ENCODE results near the gene MRPL22. TPM values are rescaled to one million over a fixed set of nuclear protein-coding genes. Genes with fewer than 3 reads are reported as not detected.
"Not testable (repeated sequence)": the region's sequence is repeated elsewhere in the genome, so short reads cannot be mapped to it uniquely, and the experiment has no call there.

MRPL22 gene
- total RNA-seq, 8 experiments from 2014 or later: 31.6 to 65.5 (median 45.4) TPM

DNA sequence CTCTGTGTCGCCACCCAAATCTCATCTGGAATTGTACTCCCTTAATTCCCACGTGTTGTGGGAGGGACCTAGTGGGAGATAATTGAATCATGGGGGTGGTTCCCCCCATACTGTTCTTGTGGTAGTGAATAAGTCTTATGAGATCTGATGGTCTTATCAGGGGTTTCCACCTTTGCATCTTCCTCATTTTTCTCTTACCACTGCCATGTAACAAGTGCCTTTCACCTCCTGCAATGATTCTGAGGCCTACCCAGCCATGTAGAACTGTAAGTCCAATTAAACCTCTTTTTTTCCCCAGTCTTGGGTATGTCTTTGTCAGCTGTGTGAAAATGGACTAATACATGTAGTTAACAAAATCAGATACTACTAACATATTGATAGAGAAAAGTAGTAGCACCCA lies 37.4 kb downstream of the MRPL22 start:
- H3K27ac ChIP-seq; H3K4me3 ChIP-seq; ATAC-seq (replicated peaks in 6 of 8); in situ Hi-C loops (cut with MboI; ENCODE audit: low pct_unique_long_range_greater_than_20kb in 2 of 9, low sequenced_read_pairs in 9 of 9, unreplicated experiment in 9 of 9): not testable (repeated sequence)
- H3K4me1 ChIP-seq (replicated peaks in 1 of 2): peaks cover 5 to 14% of the 10 kb centered on the region in 2 donors
- 81 to 100% (median 97%) methylated on average over 1 to 2 of the region's 2 CpGs; no CpG with 5 or more reads in 4 of the 10 experiments for WGBS, 10 experiments

DNA sequence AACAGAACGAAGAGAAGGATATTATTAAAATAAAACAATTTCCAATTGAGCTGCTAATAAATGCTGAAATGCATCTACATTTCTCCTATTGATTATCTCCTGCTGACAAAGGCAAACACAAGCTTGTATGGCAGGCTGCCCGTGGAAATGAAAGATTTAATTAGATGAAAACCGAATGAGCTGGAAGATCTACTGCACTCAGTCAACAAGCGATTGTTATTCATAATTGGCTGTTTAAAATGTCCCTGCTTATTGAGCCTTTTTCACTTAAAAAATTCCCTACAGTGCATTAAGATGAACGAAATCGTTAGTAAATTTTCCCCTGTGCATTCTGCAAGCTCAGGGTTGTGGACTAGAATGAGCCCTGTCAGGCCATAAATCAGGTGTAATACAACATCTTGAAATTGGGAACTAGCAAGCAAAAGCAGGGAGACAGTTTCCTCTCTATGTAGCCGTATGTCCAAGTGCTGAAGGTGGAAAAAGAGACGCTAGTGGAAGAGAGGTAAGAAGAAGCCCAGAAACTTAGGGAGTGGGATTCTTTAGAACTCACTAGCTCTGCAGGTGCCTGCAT lies 44.2 kb downstream of the MRPL22 start:
- 40 to 59% (median 53%) methylated on average over 3 to 8 of the region's 8 CpGs for WGBS, 10 experiments

DNA sequence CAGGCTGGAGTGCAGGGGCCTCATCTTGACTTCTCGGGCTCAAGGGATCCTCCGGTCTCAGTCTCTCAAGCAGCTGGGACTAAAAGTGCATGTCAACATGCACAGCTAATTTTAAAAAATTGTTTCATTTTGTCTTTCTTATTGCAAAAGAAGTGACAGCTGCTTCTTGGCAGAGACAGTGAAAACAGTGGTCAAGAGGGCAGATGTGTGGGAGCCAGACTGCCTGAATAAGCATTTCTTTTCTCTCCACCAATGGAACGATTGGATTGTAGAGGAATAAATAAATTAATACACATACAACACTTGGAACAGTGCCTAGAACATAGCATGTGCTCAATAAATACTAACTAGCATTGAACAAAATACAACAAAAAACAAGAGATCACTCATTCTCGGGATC lies 45.3 kb downstream of the MRPL22 start:
- Histone ChIP-seq H3K27ac (no peak overlapping the region), H3K4me3 (no peak overlapping the region), H3K4me1 (replicated peaks in 1 of 2) (peaks cover 0 to 8% of the 10 kb centered on the region in 2 donors)
- WGBS, 10 experiments: 50 to 100% (median 75%) methylated on average over 1 to 4 of the region's 4 CpGs; no CpG with 5 or more reads in 2 of the 10 experiments
- ATAC-seq (replicated peaks in 6 of 8): no peak
- in situ Hi-C loops (cut with MboI; ENCODE audit: low pct_unique_long_range_greater_than_20kb in 2 of 9, low sequenced_read_pairs in 9 of 9, unreplicated experiment in 9 of 9): no loop called here

More for the DNA sequence above, 44.2 kb downstream of the MRPL22 start:
- in situ Hi-C loops (cut with MboI; ENCODE audit: low pct_unique_long_range_greater_than_20kb in 2 of 9, low sequenced_read_pairs in 9 of 9, unreplicated experiment in 9 of 9): no loop called here
- Histone ChIP-seq H3K4me3 (no peak overlapping the region), H3K4me1 (replicated peaks in 1 of 2) (peaks cover 0 to 17% of the 10 kb centered on the region in 2 donors), H3K27ac (no peak overlapping the region)
- ATAC-seq (replicated peaks in 6 of 8): peak in 5 of 8 experiments; percentile 58 to 76 (median 73)

DNA sequence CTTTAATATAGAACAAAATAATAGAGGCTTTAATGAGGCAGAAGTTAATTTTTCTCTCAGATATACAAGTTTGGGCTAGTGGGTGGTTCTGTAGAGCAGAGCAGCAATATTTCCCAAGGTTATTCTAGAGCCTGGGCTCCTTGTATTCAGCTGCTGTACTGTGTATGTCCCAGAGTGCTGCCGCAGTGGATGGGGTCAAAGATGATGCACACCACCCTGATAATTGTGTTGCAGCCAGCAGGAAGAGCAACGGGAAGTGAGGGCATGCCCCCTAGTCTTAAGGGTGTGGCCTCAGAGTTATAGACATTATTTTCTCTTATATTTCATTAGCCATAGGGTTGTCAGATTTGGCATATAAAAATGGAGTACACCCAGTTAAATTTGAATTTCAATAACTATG lies 48.8 kb downstream of the MRPL22 start:
- Histone ChIP-seq H3K4me3 (no peak overlapping the region), H3K4me1 (replicated peaks in 1 of 2) (peaks cover 0 to 4% of the 10 kb centered on the region in 2 donors), H3K27ac (no peak overlapping the region)
- peak in 2 of 8 experiments; percentile 21 to 56 for ATAC-seq (replicated peaks in 6 of 8)
- 0 to 71% (median 46%) methylated on average over 1 to 2 of the region's 2 CpGs; no CpG with 5 or more reads in 6 of the 10 experiments for WGBS, 10 experiments
- in situ Hi-C loops (cut with MboI; ENCODE audit: low pct_unique_long_range_greater_than_20kb in 2 of 9, low sequenced_read_pairs in 9 of 9, unreplicated experiment in 9 of 9): no loop called here

DNA sequence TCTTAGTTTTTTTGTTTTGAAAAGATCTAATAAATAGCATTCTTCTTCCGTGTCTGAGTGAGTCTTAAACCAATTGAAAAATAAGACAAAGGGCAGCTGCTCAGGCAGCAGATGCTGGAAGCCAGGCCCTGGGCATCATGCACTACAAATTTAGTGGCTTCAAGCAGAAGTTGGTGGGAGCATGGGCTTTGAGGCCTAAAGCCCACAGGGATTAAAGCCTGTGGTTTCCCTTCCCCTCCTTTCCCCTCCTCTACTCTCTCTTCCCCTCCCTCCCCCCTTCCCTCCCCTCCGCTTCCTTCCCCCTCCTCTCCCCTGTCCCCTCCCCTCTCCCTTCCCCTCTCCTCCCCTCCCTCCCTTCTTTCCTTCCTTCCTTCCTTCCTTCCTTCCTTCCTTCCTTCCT lies 52.6 kb downstream of the MRPL22 start:
- Histone ChIP-seq H3K4me1 (replicated peaks in 1 of 2) (no peaks in the 10 kb centered on the region), H3K27ac (no peak overlapping the region), H3K4me3 (no peak overlapping the region)
- no peak for ATAC-seq (replicated peaks in 6 of 8)
- 40 to 71% methylated on average over 1 of the region's 2 CpGs; no CpG with 5 or more reads in 8 of the 10 experiments for WGBS, 10 experiments
- in situ Hi-C loops (cut with MboI; ENCODE audit: low pct_unique_long_range_greater_than_20kb in 2 of 9, low sequenced_read_pairs in 9 of 9, unreplicated experiment in 9 of 9): no loop called here

DNA sequence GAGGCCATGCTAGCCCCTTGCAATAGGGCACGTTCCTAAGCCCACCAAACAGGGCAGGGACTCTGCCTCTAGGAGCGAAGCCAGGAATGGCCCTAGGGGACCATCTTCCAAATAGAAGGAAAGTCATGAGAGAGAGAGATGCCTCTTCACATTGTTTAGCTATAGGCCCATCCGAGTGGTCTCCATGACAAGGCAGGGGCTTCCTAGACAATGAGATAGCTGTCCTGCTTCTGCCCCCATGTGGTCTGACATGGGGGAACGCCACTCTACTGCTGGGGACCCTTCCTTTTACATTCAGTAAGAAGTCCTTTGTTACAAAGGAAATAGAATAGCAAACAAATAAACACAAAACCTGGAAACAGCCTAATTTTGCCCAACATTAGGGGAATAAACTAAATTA lies 54.8 kb downstream of the MRPL22 start:
- Histone ChIP-seq H3K27ac (no peak overlapping the region), H3K4me1 (replicated peaks in 1 of 2) (no peaks in the 10 kb centered on the region), H3K4me3 (no peak overlapping the region)
- peak in 1 of 8 experiments; percentile 25 for ATAC-seq (replicated peaks in 6 of 8)
- in situ Hi-C loops (cut with MboI; ENCODE audit: low pct_unique_long_range_greater_than_20kb in 2 of 9, low sequenced_read_pairs in 9 of 9, unreplicated experiment in 9 of 9): no loop called here
- 10 to 80% (median 50%) methylated on average over 1 to 4 of the region's 4 CpGs; no CpG with 5 or more reads in 4 of the 10 experiments for WGBS, 10 experiments

DNA sequence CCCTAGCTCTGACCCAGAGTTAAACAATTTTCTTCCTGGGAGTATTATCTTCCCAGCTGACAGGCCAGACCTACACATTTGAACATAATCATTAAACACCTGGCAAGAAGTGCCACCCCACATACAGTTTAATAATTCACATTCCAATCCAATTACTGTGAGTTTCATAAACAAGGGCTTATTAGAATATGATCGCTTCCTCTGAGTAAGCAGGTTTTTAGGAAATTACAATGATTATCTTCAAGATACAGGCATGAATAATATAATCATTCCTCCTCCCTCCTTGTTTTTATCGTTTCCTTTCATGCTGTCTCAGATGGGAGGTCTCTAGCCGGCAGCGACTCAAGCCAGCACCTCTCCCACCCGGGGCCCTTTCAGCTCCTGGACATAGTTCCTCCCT lies 56.9 kb downstream of the MRPL22 start:
- H3K27ac ChIP-seq: no peak overlapping the region
- no peaks in the 10 kb centered on the region for H3K4me1 ChIP-seq (replicated peaks in 1 of 2)
- ATAC-seq (replicated peaks in 6 of 8): peak in 2 of 8 experiments; percentile 66 to 81
- in situ Hi-C loops (cut with MboI; ENCODE audit: low pct_unique_long_range_greater_than_20kb in 2 of 9, low sequenced_read_pairs in 9 of 9, unreplicated experiment in 9 of 9): no loop called here
- no peak overlapping the region for H3K4me3 ChIP-seq
- 15 to 100% (median 83%) methylated on average over 1 to 5 of the region's 5 CpGs; no CpG with 5 or more reads in 3 of the 10 experiments for WGBS, 10 experiments

DNA sequence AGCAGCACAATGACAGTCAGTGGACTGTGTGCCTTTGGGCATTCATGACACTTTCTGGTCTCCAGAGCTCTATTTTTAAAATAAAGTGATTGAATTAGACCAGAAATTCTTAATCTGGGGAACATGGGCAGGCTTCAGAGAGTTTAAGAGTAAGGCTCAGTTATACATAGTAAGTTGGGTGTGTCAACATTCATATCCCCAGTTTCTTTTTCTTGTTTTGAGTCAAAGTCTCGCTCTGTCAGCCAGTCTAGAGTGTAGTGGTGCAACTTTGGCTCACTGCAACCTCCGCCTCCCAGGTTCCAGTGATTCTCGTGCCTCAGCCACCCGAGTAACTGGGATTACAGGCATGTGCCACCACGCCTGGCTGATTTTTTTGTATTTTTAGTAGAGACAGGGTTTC lies 59.0 kb downstream of the MRPL22 start:
- peak in 2 of 8 experiments; percentile 32 to 48 for ATAC-seq (replicated peaks in 6 of 8)
- H3K4me3 ChIP-seq: no peak overlapping the region
- in situ Hi-C loops (cut with MboI; ENCODE audit: low pct_unique_long_range_greater_than_20kb in 2 of 9, low sequenced_read_pairs in 9 of 9, unreplicated experiment in 9 of 9): no loop called here
- no peak overlapping the region for H3K27ac ChIP-seq
- WGBS, 10 experiments: 56 to 100% (median 84%) methylated on average over 1 to 5 of the region's 5 CpGs; no CpG with 5 or more reads in 2 of the 10 experiments
- no peaks in the 10 kb centered on the region for H3K4me1 ChIP-seq (replicated peaks in 1 of 2)

DNA sequence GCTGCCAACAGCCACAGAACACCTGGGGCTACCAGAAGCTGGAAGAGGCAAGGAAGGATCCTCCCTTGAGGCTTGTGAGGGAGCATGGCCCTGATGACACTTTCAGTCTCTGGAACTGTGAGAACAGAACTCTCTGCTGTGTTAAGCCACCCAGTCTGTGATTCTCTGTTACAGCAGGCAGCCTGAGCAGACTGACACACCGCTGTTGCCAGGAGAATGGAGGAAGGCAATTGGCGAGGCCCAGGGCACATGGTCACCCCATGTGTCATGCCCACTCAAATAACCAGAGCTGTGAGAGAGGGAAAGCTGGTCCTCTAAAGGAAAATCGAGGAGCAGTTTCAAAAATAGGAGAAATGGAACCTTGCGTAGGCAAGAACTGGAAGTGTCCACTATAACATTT lies 60.6 kb downstream of the MRPL22 start:
- Histone ChIP-seq H3K4me3 (no peak overlapping the region), H3K4me1 (replicated peaks in 1 of 2) (no peaks in the 10 kb centered on the region), H3K27ac (no peak overlapping the region)
- no peak for ATAC-seq (replicated peaks in 6 of 8)
- in situ Hi-C loops (cut with MboI; ENCODE audit: low pct_unique_long_range_greater_than_20kb in 2 of 9, low sequenced_read_pairs in 9 of 9, unreplicated experiment in 9 of 9): no loop called here
- 20 to 100% (median 73%) methylated on average over 1 to 4 of the region's 4 CpGs; no CpG with 5 or more reads in 5 of the 10 experiments for WGBS, 10 experiments

DNA sequence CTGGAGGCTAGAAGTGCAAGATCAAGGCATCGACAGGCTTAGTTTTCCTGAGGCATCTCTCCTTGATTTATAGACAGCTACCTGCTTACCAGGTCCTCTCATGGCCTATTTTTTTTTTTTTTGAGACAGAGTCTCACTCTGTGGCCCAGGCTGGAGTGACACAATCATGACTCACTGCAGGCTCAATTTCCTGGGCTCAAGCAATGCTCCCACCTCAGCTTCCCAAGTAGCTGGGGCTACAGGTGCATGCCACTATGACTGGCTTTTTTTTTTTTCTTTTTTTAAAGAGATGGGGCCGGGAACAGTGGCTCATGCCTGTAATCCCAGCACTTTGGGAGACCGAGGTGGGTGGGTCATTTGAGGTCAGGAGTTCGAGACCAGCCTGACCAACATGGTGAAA lies 61.8 kb downstream of the MRPL22 start:
- H3K4me3 ChIP-seq; in situ Hi-C loops (cut with MboI; ENCODE audit: low pct_unique_long_range_greater_than_20kb in 2 of 9, low sequenced_read_pairs in 9 of 9, unreplicated experiment in 9 of 9); ATAC-seq (replicated peaks in 6 of 8); H3K27ac ChIP-seq; H3K4me1 ChIP-seq (replicated peaks in 1 of 2): not testable (repeated sequence)
- WGBS, 10 experiments: 21 to 91% (median 75%) methylated on average over 1 to 4 of the region's 4 CpGs; no CpG with 5 or more reads in 5 of the 10 experiments

DNA sequence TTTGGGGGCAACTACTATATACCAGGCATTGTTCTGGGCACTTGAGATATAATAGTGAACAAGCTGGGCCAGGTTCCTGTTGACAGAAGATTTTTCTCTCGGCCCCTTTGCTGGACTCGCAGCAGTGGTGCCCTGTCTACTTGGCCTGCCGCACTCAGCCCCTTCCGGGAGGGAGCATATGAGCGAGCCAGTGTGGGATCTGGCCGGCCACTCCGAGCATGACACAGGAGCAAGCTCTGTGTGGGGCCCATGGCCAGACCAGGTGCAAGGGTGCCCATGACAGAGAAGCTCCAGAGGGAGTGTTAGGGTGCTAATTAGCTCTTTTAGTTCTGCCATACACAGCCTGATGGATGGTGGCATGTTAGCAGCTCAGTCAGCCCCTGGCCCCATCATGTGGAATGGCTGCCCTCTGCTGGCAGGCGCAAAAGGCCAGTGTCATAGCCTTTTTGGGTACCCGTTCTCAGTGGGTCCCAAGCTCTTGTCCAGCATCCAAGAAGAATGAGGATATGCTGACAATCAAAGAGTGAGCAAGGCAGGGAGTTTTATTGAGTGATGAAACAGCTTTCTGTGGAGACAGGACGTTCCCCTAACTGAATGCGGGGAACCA lies 63.4 kb downstream of the MRPL22 start:
- Histone ChIP-seq H3K4me3 (no peak overlapping the region), H3K4me1 (replicated peaks in 1 of 2) (no peaks in the 10 kb centered on the region), H3K27ac (no peak overlapping the region)
- peak in 3 of 8 experiments; percentile 43 to 85 (median 46) for ATAC-seq (replicated peaks in 6 of 8)
- in situ Hi-C loops (cut with MboI; ENCODE audit: low pct_unique_long_range_greater_than_20kb in 2 of 9, low sequenced_read_pairs in 9 of 9, unreplicated experiment in 9 of 9): no loop called here
- WGBS, 10 experiments: 23 to 80% (median 59%) methylated on average over 2 to 8 of the region's 11 CpGs; no CpG with 5 or more reads in 2 of the 10 experiments

DNA sequence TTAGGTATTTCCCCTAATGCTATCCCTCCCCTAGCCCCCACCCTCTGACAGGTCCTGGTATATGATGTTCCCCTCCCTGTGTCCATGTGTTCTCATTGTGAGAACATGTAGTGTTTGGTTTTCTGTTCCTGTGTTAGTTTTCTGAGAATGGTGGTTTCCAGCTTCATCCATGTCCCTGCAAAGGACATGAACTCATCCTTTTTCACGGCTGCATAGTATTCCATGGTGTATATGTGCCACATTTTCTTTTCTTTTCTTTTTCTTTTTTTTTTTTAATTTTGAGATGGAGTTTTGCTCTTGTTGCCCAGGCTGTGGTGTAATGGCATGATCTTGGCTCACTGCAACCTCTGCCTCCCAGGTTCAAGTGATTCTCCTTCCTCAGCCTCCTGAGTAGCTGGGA lies 65.4 kb downstream of the MRPL22 start:
- in situ Hi-C loops (cut with MboI; ENCODE audit: low pct_unique_long_range_greater_than_20kb in 2 of 9, low sequenced_read_pairs in 9 of 9, unreplicated experiment in 9 of 9); H3K4me1 ChIP-seq (replicated peaks in 1 of 2); H3K27ac ChIP-seq; ATAC-seq (replicated peaks in 6 of 8); H3K4me3 ChIP-seq: not testable (repeated sequence)
- 0 to 75% (median 67%) methylated on average over 1 of the region's 1 CpG; no CpG with 5 or more reads in 5 of the 10 experiments for WGBS, 10 experiments

DNA sequence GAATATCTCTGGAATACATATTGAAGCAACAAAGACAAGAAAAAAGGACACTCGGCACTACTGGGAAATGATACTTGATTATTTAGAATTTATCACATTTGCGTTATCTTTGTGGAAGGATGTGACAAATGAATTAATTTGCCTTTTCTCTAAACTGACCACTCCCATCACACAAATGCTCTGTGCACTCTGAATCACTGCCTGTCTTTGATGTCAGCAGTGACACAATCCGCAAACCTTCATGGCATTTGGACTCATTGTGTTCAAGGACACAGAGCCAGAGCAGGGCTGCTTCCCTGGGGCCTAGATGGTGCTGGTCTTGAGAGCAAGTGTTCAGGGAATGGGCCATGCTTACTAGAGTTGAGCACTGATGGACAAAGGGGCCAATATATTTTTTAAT lies 67.8 kb downstream of the MRPL22 start:
- Histone ChIP-seq H3K4me1 (replicated peaks in 1 of 2) (no peaks in the 10 kb centered on the region), H3K27ac (no peak overlapping the region), H3K4me3 (no peak overlapping the region)
- in situ Hi-C loops (cut with MboI; ENCODE audit: low pct_unique_long_range_greater_than_20kb in 2 of 9, low sequenced_read_pairs in 9 of 9, unreplicated experiment in 9 of 9): no loop called here
- ATAC-seq (replicated peaks in 6 of 8): peak in 4 of 8 experiments; percentile 52 to 88 (median 70)
- WGBS, 10 experiments: 0 to 100% (median 81%) methylated on average over 1 to 3 of the region's 3 CpGs; no CpG with 5 or more reads in 1 of the 10 experiments

All from motor neuron (in vitro differentiated cells).